UCSD-AML1 (cell line): ENCODE data around the gene PPP1R9A.

Source experiments
- DNase-seq: peaks from one replicate; lab custom pipeline; 2025; ENCODE audit not compliant: unreplicated experiment; lab: John Stamatoyannopoulos, UW

PPP1R9A gene

DNA sequence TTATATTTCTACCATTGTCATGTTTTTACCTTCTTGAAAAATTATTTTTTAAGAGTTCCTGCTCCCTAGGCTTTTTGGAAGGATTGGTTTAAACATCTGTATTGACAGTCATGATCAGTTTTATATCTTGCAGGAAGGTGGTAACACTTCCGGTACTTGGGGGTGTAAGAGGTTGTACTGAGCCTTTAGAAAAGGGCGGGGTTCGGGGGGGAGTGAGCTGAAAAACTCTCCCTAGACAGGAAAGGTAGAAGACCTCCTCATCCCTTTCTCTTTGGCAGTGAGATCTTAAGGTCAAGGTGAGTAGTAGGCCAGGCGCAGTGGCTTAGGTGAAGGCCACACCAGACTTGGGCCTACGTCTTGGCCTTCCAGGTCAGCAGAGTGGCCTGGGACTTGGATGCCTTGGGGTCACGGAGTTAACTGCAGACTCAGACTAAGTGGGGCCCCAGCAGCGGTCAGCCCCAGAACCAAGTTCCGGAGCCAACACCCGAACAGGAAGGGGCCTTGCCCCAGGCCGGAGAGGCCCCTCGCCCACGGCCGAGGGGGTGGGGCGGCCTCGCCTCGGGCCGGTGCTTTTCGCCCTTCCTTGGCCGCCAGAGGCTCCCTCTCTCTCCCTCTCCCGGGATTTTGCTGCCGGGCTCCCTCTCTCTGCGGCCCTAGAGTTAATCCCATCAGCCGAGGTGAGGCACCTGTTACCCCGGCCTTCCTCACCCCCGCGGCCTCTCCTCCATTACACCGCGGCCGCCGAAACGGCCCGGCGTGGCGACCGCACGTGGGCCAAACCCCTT is at the start of gene PPP1R9A:
PPP1R9A (plus strand) TSS at position 569 of the 785 bp plus-strand sequence. CDS start 2,520 bp downstream, outside the sequence.
- no peak for DNase-seq

DNA sequence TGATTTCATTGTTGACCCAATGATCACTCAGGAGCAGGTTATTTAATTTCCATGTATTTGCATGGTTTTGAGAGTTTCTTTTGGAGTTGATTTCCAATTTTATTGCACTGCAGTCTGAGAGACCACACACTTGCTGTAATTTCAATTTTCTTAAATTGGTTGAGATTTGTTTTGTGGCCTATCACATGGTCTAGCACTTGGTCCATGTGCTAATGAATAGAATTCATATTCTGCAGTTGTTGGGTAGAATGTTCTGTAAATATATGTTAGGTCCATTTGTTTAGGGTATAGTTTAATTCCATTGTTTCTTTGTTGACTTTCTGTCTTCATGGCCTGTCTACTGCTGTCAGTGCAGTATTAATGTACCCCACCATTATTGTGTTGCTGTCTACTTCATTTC is 36.3 kb upstream of the PPP1R9A start:
- DNase-seq = no peak

DNA sequence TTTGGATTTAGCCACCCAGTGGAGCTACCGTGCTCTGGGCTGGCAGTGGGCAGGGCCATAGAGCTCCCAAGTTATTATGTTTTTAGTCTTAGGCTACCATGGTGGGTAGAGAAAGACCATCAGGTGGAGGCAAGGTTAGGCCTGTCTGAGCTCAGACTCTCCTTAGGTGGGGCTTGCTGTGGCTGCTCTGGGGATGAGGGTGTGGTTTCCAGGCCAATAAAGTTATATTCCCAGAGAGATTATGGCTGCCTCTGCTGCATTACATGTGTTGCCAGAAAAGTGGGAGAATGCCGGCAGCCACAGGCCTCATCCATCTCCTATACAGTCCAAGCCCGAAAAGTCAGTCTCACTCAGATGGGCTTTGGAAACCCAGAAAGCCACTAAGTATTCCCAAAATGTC is 34.2 kb upstream of the PPP1R9A start:
- no peak for DNase-seq

DNA sequence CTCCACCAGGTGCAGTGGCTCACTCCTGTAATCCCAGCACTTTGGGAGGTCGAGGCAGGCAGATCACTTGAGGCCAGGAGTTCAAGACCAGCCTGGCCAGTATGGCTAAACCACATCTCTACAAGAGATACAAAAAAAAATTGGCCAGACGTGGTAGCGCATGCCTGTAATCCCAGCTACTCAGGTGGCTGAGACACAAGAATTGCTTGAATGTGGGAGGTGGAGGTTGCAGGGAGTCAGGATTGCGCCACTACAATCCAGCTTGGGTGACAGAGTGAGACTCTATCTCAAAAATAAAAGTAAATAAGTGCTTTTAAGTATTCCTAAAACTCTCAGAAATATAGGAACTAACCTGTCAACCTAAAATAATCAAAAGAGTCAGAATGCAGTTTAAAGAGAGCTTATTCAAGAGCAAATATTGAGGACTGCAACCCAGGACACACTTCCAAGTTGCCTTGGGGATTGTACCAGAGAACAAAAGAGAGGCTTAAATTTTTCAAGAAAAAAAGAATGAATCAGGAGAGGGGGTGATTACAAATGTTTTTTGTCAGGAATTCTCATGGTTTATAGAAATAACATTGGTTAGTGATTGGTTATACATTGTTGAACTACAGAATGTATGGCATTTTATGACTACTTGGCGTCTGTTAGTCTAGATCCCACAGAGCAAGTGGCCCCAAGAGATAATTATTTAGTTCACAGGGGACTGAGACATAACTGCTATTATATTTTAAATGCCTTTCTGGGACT is 33.2 kb upstream of the PPP1R9A start:
- DNase-seq = no peak

DNA sequence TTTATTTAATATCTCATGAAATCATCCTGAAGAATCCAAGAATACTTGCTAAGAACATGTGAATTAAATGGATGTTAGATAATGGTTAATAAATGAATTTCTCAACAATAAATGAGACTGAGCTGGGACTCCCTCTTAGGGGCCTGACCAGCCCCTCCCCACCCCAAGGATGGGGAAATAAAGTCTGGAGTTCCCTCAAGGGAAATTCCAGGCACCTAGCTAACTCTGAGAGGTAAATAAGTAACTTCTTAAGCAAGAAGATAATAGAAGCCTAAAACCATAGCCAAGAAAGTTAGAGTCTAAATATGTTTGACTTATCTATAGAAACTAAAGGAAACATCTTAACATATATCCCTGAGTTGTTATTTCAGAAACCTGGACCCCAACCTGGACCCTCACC is 32.2 kb upstream of the PPP1R9A start:
- no peak for DNase-seq

DNA sequence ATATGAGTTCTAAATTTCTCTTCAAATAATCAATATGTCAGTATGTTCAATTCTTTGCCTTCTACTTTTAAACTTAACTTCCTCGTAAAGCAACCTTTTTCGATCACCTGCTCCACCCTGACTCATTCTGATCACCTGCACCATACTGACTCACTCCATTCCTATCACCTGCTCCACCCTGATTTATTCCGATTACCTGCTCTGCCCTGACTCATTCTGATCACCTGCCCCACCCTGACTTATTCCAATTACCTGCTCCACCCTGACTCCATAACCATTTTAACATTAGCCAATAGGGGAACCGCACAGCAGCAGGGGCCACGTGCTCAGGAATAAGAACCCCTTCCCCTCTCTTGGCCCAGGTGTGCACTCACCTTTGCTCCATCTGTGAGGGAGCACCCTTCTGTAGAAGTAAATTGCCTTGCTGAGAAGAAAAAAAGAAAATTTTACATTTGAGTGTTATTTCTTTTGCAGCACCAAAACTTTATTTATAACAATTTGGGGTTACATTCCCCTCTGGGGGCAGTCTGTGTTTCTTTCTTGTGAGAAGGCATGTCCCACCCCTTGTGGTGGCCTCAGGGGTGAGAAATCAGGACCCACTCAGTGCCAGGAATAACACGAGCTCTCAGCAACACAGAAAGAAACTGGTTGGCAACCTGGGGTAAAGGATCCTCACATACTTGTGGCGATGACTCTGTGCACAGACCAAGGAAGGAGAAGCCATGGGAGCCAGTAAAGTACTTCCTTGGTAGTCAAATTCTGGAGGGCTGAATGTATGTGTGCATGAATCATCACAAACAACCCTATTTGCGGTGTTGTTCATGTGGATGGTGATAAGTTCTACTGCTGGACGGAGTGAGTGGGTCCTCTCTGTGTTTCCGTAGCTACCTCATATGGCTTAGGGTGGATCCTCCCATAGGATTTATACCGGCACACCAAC is 29.4 kb upstream of the PPP1R9A start:
- no peak for DNase-seq

DNA sequence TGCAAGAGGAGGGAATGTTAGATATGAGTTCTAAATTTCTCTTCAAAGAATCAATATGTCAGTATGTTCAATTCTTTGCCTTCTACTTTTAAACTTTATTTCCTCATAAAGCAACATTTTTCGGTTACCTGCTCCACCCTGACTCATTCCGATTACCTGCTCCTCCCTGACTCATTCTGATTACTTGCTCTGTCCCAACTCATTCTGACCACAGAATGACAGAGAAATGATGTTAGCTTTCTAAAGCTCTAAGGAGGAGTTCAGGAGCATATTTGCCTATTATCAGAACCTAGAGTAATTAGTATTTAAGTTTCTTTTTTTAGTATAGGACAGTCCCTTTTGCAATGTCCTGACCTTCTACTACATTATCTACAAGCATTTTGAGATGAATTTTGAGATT is 24.5 kb upstream of the PPP1R9A start:
- no peak for DNase-seq

DNA sequence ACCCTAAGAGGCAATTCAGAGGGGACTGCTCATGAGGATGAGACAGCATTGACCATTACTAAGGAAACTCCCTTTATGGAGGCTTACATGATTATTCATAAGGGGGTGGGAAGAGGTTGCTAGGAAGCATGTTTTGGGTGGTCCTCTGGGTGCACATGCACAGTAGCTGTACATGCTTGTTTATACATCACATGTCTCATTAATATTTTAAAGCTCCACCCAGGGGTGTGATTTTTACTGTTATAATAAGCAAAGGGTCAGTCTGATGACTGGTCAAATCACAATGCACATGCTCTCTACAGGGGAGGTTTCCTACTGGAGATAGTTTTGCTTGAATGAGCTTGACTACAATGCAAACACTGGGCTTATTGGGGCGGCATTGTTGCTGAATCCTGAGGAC is 23.8 kb upstream of the PPP1R9A start:
- no peak for DNase-seq

DNA sequence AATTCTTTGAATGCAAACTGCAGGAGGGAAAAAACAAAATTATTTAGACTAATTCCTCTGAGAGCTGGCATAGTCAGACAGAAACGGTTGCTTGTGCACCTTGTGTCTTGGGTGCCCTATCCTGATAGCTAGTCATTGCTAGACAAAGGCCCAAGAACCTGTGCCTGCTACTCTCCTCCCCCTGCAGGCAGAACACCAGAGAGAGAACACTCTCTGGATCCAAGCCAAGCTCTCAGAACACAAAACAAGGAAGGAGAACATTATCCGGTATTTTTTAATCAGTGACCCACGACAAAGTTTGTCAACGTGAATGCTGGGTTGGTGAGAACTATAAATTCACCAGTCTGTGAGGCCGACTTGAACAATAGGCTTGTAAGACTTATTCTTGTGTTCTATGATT is 18.8 kb upstream of the PPP1R9A start:
- no peak for DNase-seq

DNA sequence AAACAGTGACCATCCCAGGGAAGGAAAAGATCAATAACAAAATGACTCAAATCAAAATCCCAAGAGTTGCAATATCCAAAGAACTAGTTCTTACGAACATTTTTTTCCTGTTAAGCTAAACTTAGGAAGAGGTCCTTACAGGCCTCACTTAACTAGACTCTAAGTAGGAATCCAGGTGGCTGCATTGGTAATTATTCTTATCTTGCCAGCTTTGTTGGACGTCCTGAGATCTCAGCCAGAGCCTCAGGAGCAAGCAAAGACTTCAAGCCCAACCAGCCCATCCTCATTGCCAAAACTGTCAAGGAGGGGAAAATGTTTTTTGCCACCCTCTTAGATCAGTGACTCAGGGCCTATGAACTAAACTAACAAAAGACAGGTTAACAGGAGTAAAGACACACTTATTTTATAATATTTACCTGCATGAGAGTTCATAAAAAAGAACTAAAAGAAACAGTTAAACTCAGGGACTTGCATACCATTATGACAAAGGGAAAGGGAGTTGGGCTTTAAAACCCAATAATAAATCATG is 18.3 kb upstream of the PPP1R9A start:
- no peak for DNase-seq

DNA sequence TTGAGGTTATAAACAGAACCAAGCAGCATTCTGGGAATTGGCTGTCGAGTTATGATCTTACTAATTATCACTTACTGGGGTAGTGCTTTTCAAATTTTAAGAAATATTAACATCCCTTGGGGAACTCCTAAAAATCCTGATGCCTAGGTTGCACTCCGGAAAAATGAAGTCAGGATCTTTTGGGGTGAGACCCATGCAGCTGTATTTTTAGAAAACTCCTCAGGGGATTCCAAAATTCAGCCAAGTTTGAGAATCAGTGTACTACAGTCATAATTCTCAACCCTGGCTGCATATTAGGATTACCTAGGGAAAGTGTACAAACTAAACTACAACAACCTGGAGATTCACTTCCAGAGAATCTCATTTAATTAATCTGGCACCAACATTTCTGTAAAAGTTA is 17.2 kb upstream of the PPP1R9A start:
- no peak for DNase-seq

DNA sequence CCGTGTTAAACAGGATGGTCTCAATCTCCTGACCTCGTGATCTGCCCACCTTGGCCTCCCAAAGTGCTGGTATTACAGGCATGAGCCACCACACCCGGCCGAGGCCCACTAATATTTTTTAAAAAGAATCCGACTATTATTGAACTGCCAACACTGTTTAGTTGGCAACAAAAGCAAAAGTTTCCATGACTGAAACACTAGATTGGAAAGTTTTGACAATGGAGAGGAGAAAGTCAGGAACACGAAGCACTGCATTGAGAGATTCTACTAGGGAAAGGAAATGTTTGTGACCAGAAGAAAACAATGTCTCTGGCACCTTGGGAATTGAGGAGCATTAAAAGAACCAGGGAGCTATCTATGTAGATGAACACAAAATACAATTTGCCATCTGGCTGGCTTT is 13.7 kb upstream of the PPP1R9A start:
- DNase-seq = no peak

DNA sequence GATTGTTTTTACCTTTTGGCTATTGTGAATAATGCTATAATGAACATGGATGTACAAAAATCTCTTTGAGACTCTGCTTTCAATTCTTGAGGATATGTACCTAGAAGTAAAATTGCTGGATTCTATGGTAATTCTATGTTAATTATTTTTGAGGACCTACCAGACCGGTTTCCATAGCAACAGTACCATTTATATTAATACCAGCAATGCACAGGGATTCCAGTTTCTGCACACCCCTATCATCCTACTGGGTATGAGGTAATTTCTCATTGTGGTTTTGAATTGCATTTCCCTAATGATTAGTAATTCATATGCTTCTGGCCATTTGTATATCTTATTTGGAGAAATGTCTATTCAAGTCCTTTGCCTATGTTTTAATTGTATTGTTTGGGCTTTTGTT is 9.9 kb upstream of the PPP1R9A start:
- DNase-seq = no peak

DNA sequence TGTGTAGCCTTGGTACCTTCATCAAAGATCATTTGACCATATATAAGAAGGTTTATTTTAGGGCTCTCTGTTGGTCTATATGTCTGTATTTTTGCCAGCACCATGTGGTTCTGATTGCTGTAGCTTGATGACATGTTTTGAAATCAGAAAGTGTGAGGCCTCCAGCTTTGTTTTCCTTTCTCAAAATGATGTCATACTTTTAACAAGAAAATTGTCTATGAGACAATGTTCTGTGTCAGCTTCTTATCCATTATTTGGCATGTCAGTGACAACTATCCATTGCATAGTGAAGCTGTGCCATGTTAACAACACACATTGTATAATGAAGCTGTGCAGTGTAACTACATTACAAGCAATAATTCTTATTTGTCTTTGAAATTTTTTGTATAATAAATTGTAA is 9.1 kb upstream of the PPP1R9A start:
- no peak for DNase-seq

DNA sequence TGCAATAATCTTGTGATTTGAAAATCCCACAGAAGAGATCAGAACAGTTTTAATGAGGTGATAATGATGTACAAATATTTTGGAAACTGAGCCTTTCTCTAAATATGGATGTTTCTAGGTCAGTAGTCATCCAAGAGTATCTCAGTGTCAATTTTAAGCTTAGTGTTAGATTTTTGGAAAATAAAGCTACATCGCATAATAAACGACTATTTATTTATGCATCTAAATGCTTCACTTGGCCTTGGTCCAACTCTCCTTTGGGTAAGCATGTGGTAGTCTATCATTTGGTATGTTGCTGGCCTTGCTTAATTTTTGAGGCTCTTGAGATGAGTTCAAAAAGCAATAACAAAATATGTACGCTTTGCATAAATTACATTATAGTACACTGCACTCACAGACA is 5.4 kb upstream of the PPP1R9A start:
- DNase-seq = no peak

DNA sequence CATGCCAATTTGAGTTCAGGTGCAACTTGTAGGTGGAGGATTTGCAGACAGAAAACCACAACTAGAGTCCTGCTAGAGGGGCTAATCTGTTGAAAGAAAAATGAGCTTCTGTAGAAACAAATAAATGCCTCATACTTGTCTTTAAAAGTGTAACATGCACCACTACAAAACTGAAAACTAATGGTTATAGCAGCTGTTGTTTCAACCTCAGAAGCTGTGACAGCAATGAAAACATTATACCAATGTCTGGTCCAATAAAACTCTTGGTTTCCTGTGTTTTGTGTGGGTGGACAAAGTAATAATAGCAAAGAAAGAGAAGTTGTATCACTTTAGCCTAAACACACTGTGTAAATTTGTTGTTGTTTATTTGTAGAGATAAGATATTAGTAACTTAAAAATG is 3.4 kb upstream of the PPP1R9A start:
- DNase-seq = no peak

DNA sequence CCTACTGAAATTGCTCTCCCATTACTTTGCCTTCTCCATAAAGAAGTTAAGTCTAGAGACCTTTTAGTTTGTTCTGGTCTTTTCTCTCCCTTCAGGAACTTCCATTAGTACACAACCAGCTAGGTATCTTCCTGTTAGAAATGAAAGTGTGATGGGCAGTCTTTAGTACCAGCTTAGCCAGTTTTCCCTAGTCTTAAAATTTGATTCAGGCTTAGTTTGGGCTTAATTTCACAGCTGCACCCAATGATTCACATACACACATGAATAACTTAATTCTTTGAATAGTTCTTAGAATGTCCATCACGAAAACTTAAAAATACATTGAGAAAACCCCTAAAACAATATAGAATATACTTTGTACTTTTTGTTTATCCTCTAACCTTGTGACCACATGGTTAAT is 2.4 kb upstream of the PPP1R9A start:
- no peak for DNase-seq

DNA sequence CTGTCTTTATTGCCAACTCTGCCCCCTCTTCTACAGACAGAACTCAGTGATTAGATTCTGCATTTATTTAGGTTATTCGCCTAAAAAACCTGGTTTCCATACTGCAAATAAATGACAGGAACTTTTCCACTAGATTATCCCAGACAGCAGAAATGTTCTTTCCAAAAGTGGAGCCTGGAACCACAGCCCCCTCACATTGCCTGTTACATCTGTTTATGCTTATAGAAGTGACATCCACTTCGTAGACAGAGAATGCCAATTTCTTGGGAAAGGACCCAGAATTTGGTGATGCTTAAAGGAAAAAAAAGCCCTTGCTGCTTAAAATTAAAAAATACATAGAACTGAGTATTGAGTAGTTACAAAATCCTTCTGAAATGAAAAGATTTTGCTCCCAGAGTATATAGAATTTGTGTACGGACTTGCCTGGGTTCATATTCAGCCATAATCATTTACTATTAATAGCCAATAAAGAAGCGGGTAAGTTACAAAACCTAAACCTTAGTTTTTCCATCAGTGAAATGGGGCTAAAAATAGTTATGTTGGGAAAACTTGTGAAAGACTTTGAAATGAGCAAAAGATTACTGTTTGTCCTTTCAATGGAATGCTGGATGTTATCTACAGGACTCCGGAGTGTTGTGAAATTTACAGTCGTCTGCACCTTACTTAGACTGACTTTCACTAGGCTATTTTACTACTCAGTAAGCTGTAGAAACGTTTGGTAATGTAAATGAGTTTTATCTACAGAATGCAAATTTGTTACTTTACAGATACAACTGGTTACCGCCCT is 1.1 kb upstream of the PPP1R9A start:
- DNase-seq = no peak

DNA sequence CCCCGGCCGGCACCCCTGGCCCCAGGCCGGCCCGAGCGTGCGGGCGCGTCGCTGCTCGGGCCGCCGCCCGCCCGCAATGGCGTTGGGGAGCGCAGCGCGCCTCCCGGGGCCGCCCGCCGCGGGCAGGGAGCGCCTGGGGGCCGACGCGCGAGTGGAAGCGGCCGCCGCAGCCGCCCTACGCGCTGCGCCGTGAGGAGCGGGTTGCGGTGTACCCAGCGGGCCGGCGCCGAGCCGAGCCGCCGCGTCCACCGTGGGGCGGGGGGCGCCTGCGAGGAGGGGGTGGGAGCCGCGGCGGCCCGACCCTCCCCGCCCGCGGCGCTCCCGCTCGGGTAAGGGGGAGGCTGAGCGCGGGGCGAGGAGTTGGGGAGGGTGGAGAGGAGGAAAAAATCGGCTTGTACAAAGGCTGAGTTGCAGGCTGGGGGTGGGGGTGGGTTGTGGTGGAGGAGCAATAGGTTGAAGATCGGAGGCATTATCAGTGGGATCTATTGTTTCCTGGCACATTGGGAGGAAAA is 473 bp downstream of the PPP1R9A start:
- DNase-seq = no peak
